ENCODE results near the gene HSD17B12.
"Not testable (repeated sequence)": the region's sequence is repeated elsewhere in the genome, so short reads cannot be mapped to it uniquely, and the experiment has no call there.

Gene HSD17B12

GRCh38 chr11:43748095-43748494, 67.6 kb downstream of the HSD17B12 start:
- no peak for DNase-seq

GRCh38 chr11:43751726-43752125, 71.2 kb downstream of the HSD17B12 start:
- DNase-seq, result no peak

GRCh38 chr11:43756575-43756974, 76.0 kb downstream of the HSD17B12 start:
- no peak for DNase-seq

- no peak for DNase-seq
Measured at GRCh38 chr11:43758927-43759326, 78.4 kb downstream of the HSD17B12 start.

- DNase-seq, result no peak
Measured at GRCh38 chr11:43760902-43761301, 80.4 kb downstream of the HSD17B12 start.

GRCh38 chr11:43765194-43765593, 84.7 kb downstream of the HSD17B12 start:
- no peak for DNase-seq

- DNase-seq, result not testable (repeated sequence)
Measured at GRCh38 chr11:43768654-43769053, 88.1 kb downstream of the HSD17B12 start.

GRCh38 chr11:43770173-43770572, 89.6 kb downstream of the HSD17B12 start:
- DNase-seq, result no peak

- no peak for DNase-seq
Measured at GRCh38 chr11:43772733-43773132, 92.2 kb downstream of the HSD17B12 start.

- DNase-seq, result no peak
Measured at GRCh38 chr11:43774786-43775185, 94.2 kb downstream of the HSD17B12 start.

- no peak for DNase-seq
Measured at GRCh38 chr11:43779306-43779705, 98.8 kb downstream of the HSD17B12 start.

GRCh38 chr11:43784301-43784700, 103.8 kb downstream of the HSD17B12 start:
- DNase-seq, result no peak

- DNase-seq, result no peak
Measured at GRCh38 chr11:43784866-43785265, 104.3 kb downstream of the HSD17B12 start.

- no peak for DNase-seq
Measured at GRCh38 chr11:43785318-43785717, 104.8 kb downstream of the HSD17B12 start.

GRCh38 chr11:43786016-43786415, 105.5 kb downstream of the HSD17B12 start:
- no peak for DNase-seq

GRCh38 chr11:43787824-43788223, 107.3 kb downstream of the HSD17B12 start:
- DNase-seq, result no peak

- no peak for DNase-seq
Measured at GRCh38 chr11:43788421-43788820, 107.9 kb downstream of the HSD17B12 start.

- DNase-seq, result no peak
Measured at GRCh38 chr11:43789700-43790443, 109.3 kb downstream of the HSD17B12 start.

GRCh38 chr11:43790444-43790794, 109.9 kb downstream of the HSD17B12 start:
- DNase-seq, result no peak

GRCh38 chr11:43797337-43797736, 116.8 kb downstream of the HSD17B12 start:
- no peak for DNase-seq

GRCh38 chr11:43797866-43798265, 117.3 kb downstream of the HSD17B12 start:
- no peak for DNase-seq

- DNase-seq, result no peak
Measured at GRCh38 chr11:43802509-43802908, 122.0 kb downstream of the HSD17B12 start.

- no peak for DNase-seq
Measured at GRCh38 chr11:43803766-43804165, 123.2 kb downstream of the HSD17B12 start.

- DNase-seq, result no peak
Measured at GRCh38 chr11:43806976-43807375, 126.4 kb downstream of the HSD17B12 start.

- no peak for DNase-seq
Measured at GRCh38 chr11:43810929-43811596, 130.5 kb downstream of the HSD17B12 start.
